HepG2 (cell line): ENCODE results near the gene MORN5. TPM values are rescaled to one million over a fixed set of nuclear protein-coding genes. Genes with fewer than 3 reads are reported as not detected.
A peak's percentile ranks its signal among the peaks of the same experiment; 100 is the strongest.

Experiments used
- ETV6 ChIP-seq: sonication (generic); formaldehyde crosslinking; conservative IDR thresholded peaks from 2 replicates; pipeline ENCODE4 v1.4.0; 2020; ENCODE audit warnings: missing genetic modification reagents
- GPN1 ChIP-seq: sonication (generic); formaldehyde crosslinking; IDR thresholded peaks from 2 replicates; pipeline ENCODE4 v1.5.1; 2020; ENCODE audit warnings: missing genetic modification reagents, borderline replicate concordance
- IKZF1 ChIP-seq: fragments of 450-650 bp; IDR thresholded peaks from 2 replicates; pipeline ENCODE4 v1.7.1; 2016
- KMT2A ChIP-seq: sonication (generic); formaldehyde crosslinking; IDR thresholded peaks from 2 replicates; pipeline ENCODE4 v1.4.0; 2020; ENCODE audit warnings: missing genetic modification reagents
- MAFF ChIP-seq: IDR thresholded peaks from 2 replicates; pipeline ENCODE4 v1.6.1; 2011; ENCODE audit warnings: low read depth, low read length, improper control_type of control experiment
- MAFK ChIP-seq, 2 experiments: IDR thresholded peaks in 1 of 2; conservative IDR thresholded peaks in 1 of 2; 2 replicates each; pipeline ENCODE4 v1.6.1; 2011; ENCODE audit warnings: improper control_type of control experiment in 2 of 2, low read length in 2 of 2
- NR2F1 ChIP-seq, 2 experiments: fragments of 450-650 bp in 1 of 2; formaldehyde crosslinking in 1 of 2; IDR thresholded peaks; 2 replicates each; pipeline versions ENCODE4 v1.5.0 to v1.6.1; 2016 to 2020; ENCODE audit warnings: mild to moderate bottlenecking in 1 of 2, missing compliant biosample characterization in 1 of 2, missing genetic modification reagents in 1 of 2, moderate library complexity in 1 of 2
- ZBTB38 ChIP-seq: sonication (generic); formaldehyde crosslinking; IDR thresholded peaks from 2 replicates; pipeline ENCODE4 v1.5.1; 2020; ENCODE audit warnings: mild to moderate bottlenecking, missing genetic modification reagents
- ZMYM3 ChIP-seq: sonication (generic); formaldehyde crosslinking; IDR thresholded peaks from 2 replicates; pipeline ENCODE4 v1.5.1; 2020; ENCODE audit warnings: mild to moderate bottlenecking, missing genetic modification reagents
- ZNF235 ChIP-seq: sonication (generic); formaldehyde crosslinking; IDR thresholded peaks from 2 replicates; pipeline ENCODE4 v1.8.1; 2023; ENCODE audit warnings: mild to moderate bottlenecking, missing genetic modification reagents, borderline replicate concordance
- ZNF747 ChIP-seq: sonication (generic); formaldehyde crosslinking; IDR thresholded peaks from 2 replicates; pipeline ENCODE4 v1.8.1; 2023; ENCODE audit warnings: missing genetic modification reagents, mild to moderate bottlenecking, borderline replicate concordance
- ZNF768 ChIP-seq: sonication (generic); formaldehyde crosslinking; IDR thresholded peaks from 2 replicates; pipeline ENCODE4 v1.4.0; 2020; ENCODE audit warnings: missing genetic modification reagents
- polyA plus RNA-seq, 8 experiments: library from polyadenylated mRNA; depleted of rRNA in 3 of 8; stranded (reverse) in 7 of 8; unstranded in 1 of 8; fragments of >200 nt; fragmentation: Illumina TruSeq in 4 of 8; extraction: Trizol in 4 of 8; gene quantifications; 2 replicates each; pipeline versions ENCODE4 v1.2.1 to v1.2.3, GENCODE V29; 2011 to 2016; ENCODE audit warnings: low read depth in 4 of 8, missing spikeins in 1 of 8, mixed read lengths in 1 of 8; ENCODE audit not compliant: insufficient read depth in 1 of 8
- total RNA-seq, 5 experiments: library from RNA; depleted of rRNA; stranded (reverse); fragments of >200 nt; fragmentation: Illumina TruSeq; extraction: Trizol; gene quantifications; 2 replicates each; pipeline ENCODE4 v1.2.3, GENCODE V29; 2016; ENCODE audit warnings: low read depth in 1 of 5
- TF ChIP-seq, protein P1 (sequence below): sonication (generic); formaldehyde crosslinking; IDR thresholded peaks from 2 replicates; pipeline ENCODE4 v1.4.0; 2020; ENCODE audit warnings: mild to moderate bottlenecking, missing genetic modification reagents, borderline replicate concordance
- TF ChIP-seq, protein P2 (sequence below): sonication (generic); formaldehyde crosslinking; IDR thresholded peaks from 2 replicates; pipeline ENCODE4 v1.5.1; 2020; ENCODE audit warnings: mild to moderate bottlenecking, missing genetic modification reagents, borderline replicate concordance

The MORN5 gene
- total and polyA plus RNA-seq, 2 of the 13 experiments (the other 11 are each of a cell fraction or from before 2014, with no cell fraction given): not detected

DNA sequence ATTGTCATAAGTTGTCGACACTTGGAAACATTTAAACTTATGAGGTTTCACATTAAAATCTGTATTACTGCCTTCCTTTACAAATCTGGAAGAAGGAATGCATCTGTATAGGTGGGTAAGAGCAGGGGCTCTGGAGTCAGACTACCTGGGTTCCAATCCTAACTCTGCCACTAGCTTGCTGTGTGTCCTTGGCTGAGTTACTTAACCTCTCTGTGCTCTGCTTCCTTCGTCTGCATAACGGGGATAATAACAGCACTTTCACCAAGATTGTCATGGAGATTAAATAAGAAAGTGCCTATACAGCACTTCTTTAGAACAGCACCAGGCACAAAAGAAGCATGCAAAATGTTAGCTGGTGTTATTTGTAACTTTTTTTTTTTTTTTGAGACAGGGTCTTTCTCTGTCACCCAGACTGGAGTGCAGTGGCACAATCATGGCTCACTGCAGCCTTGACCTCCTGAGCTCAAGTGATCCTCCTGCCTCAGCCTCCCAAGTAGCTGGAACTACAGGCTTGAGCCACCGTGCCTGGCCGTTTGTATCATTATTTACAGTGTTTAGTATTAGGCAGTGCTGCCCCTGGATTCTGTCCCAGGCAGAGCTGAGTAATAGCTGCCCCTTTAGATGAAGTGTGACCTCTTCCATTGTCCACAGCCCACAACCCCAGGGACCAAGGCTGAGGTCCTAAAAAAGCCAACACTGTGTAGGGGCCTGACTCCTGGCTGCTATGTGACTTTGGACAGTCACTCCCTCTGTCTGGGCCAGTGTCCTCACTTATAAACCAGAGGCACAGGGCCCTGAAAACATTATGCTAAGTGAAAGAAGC lies 41.2 kb upstream of the MORN5 start (continued):
- TF ChIP-seq, protein P1, sequence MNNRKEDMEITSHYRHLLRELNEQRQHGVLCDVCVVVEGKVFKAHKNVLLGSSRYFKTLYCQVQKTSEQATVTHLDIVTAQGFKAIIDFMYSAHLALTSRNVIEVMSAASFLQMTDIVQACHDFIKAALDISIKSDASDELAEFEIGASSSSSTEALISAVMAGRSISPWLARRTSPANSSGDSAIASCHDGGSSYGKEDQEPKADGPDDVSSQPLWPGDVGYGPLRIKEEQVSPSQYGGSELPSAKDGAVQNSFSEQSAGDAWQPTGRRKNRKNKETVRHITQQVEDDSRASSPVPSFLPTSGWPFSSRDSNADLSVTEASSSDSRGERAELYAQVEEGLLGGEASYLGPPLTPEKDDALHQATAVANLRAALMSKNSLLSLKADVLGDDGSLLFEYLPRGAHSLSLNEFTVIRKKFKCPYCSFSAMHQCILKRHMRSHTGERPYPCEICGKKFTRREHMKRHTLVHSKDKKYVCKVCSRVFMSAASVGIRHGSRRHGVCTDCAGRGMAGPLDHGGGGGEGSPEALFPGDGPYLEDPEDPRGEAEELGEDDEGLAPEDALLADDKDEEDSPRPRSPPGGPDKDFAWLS (CRISPR knock-in tag): no peak
- TF ChIP-seq ZNF235 (CRISPR knock-in tag): no peak
- no peak for TF ChIP-seq IKZF1
- 0 out of 2 replicates have a peak, but pooled peaks have one; percentile 17 for TF ChIP-seq ZMYM3 (CRISPR knock-in tag)
- no peak for TF ChIP-seq GPN1 (CRISPR knock-in tag)
- peak; percentile 68 to 79 for TF ChIP-seq MAFK (conservative IDR thresholded peaks at IDR 0.05 in 1 of 2, IDR thresholded peaks at IDR 0.05 in 1 of 2; ENCODE audit: low read length in 2 of 2)
- TF ChIP-seq, protein P2, sequence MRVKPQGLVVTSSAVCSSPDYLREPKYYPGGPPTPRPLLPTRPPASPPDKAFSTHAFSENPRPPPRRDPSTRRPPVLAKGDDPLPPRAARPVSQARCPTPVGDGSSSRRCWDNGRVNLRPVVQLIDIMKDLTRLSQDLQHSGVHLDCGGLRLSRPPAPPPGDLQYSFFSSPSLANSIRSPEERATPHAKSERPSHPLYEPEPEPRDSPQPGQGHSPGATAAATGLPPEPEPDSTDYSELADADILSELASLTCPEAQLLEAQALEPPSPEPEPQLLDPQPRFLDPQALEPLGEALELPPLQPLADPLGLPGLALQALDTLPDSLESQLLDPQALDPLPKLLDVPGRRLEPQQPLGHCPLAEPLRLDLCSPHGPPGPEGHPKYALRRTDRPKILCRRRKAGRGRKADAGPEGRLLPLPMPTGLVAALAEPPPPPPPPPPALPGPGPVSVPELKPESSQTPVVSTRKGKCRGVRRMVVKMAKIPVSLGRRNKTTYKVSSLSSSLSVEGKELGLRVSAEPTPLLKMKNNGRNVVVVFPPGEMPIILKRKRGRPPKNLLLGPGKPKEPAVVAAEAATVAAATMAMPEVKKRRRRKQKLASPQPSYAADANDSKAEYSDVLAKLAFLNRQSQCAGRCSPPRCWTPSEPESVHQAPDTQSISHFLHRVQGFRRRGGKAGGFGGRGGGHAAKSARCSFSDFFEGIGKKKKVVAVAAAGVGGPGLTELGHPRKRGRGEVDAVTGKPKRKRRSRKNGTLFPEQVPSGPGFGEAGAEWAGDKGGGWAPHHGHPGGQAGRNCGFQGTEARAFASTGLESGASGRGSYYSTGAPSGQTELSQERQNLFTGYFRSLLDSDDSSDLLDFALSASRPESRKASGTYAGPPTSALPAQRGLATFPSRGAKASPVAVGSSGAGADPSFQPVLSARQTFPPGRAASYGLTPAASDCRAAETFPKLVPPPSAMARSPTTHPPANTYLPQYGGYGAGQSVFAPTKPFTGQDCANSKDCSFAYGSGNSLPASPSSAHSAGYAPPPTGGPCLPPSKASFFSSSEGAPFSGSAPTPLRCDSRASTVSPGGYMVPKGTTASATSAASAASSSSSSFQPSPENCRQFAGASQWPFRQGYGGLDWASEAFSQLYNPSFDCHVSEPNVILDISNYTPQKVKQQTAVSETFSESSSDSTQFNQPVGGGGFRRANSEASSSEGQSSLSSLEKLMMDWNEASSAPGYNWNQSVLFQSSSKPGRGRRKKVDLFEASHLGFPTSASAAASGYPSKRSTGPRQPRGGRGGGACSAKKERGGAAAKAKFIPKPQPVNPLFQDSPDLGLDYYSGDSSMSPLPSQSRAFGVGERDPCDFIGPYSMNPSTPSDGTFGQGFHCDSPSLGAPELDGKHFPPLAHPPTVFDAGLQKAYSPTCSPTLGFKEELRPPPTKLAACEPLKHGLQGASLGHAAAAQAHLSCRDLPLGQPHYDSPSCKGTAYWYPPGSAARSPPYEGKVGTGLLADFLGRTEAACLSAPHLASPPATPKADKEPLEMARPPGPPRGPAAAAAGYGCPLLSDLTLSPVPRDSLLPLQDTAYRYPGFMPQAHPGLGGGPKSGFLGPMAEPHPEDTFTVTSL: no peak
- TF ChIP-seq ZNF768 (CRISPR knock-in tag): peak; percentile 84; the same call in 1 of the 2 replicates
- TF ChIP-seq MAFF: peak; percentile 65
- TF ChIP-seq KMT2A (CRISPR knock-in tag): no peak
- TF ChIP-seq NR2F1 (CRISPR knock-in tag; IDR thresholded peaks at IDR 0.05): no peak
- no peak for TF ChIP-seq ETV6 (CRISPR knock-in tag)
- no peak for TF ChIP-seq ZNF747 (CRISPR knock-in tag)
- no peak for TF ChIP-seq ZBTB38 (CRISPR knock-in tag)
- TF ChIP-seq, all 625 proteins: peak for 4
